Fibroblast of villous mesenchyme (primary cell): ENCODE measurements around the gene FBXO44. TPM values are rescaled to one million over a fixed set of nuclear protein-coding genes. Genes with fewer than 3 reads are reported as not detected.

ENCODE experiments used
- DNase-seq: peaks from one replicate; pipeline ENCODE4 v3.0.0-alpha.2; 2010; ENCODE audit warnings: low read depth
- H3K4me3 ChIP-seq: 2 replicates; pipeline ENCODE4 v1.5.1; 2011; ENCODE audit warnings: low read depth, mild to moderate bottlenecking, low read length
- CTCF ChIP-seq: IDR thresholded peaks from 2 replicates; pipeline ENCODE4 v1.5.1; 2012; ENCODE audit warnings: low read depth, mild to moderate bottlenecking, low read length; ENCODE audit not compliant: insufficient read depth
- total RNA-seq: library from RNA; depleted of rRNA; stranded (reverse); fragments of >200 nt; gene quantifications from 2 replicates; pipeline ENCODE4 v1.2.3, GENCODE V29; 2012

Gene FBXO44
- total RNA-seq, 1 donor, result 14.2 TPM

GRCh38 chr1:11623702-11624101 is 31.0 kb upstream of the FBXO44 start:
- no peak for DNase-seq
- no peak for TF ChIP-seq CTCF

GRCh38 chr1:11626551-11626950 is 28.1 kb upstream of the FBXO44 start:
- H3K4me3 ChIP-seq, result no peak overlapping the region
- DNase-seq, result no peak
- TF ChIP-seq CTCF, result no peak

More at GRCh38 chr1:11623702-11624101, 31.0 kb upstream of the FBXO44 start:
- H3K4me3 ChIP-seq, result no peak overlapping the region

GRCh38 chr1:11628767-11629166 is 25.9 kb upstream of the FBXO44 start:
- H3K4me3 ChIP-seq, result no peak overlapping the region
- TF ChIP-seq CTCF, result no peak
- DNase-seq, result no peak

GRCh38 chr1:11629184-11630016 is 25.3 kb upstream of the FBXO44 start:
- H3K4me3 ChIP-seq, result no peak overlapping the region
- DNase-seq, result no peak
- TF ChIP-seq CTCF, result no peak

GRCh38 chr1:11634365-11635192 is 20.1 kb upstream of the FBXO44 start:
- TF ChIP-seq CTCF, result no peak
- no peak overlapping the region for H3K4me3 ChIP-seq
- no peak for DNase-seq

- no peak for TF ChIP-seq CTCF
- H3K4me3 ChIP-seq, result no peak overlapping the region
- DNase-seq, result no peak
These were observed 16.6 kb upstream of the FBXO44 start for GRCh38 chr1:11638121-11638520.
